Endodermal cell (in vitro differentiated cells): ENCODE measurements around the gene ELAPOR1. TPM values are rescaled to one million over a fixed set of nuclear protein-coding genes. Genes with fewer than 3 reads are reported as not detected.

Experiments used
- DNase-seq: peaks from one replicate; pipeline ENCODE4 v3.0.0-alpha.2; 2017
- H3K27ac ChIP-seq: 2 replicates; pipeline ENCODE4 v1.5.1; 2013; ENCODE audit warnings: mild to moderate bottlenecking, low read depth, low read length, moderate library complexity
- H3K27me3 ChIP-seq: 2 replicates; pipeline ENCODE4 v1.6.1; 2013; ENCODE audit warnings: mild to moderate bottlenecking, low read length, moderate library complexity; ENCODE audit not compliant: insufficient read depth, control insufficient read depth, poor library complexity, severe bottlenecking
- H3K36me3 ChIP-seq: 2 replicates; pipeline ENCODE4 v1.7.0; 2013; ENCODE audit warnings: mild to moderate bottlenecking, low read length, moderate library complexity; ENCODE audit not compliant: control insufficient read depth, insufficient read depth
- H3K4me1 ChIP-seq: one replicate; pipeline ENCODE4 v1.7.0; 2013; ENCODE audit warnings: low read length; ENCODE audit not compliant: control insufficient read depth, insufficient read depth
- H3K4me3 ChIP-seq: 2 replicates; pipeline ENCODE4 v1.5.1; 2013; ENCODE audit warnings: mild to moderate bottlenecking, low read length, moderate library complexity
- H3K9ac ChIP-seq: 2 replicates; pipeline ENCODE4 v1.6.1; 2013; ENCODE audit warnings: mild to moderate bottlenecking, low read length, moderate library complexity; ENCODE audit not compliant: poor library complexity, severe bottlenecking; ENCODE audit errors: extremely low read depth
- H3K9me3 ChIP-seq: 2 replicates; pipeline ENCODE4 v1.6.1; 2013; ENCODE audit warnings: mild to moderate bottlenecking, low read length, moderate library complexity; ENCODE audit not compliant: control insufficient read depth
- H3K27ac Mint-ChIP-seq: 2 replicates; pipeline ENCODE4 v1.8.0; 2020; ENCODE audit warnings: mixed read lengths
- H3K27me3 Mint-ChIP-seq: 2 replicates; pipeline ENCODE4 v1.8.0; 2021; ENCODE audit warnings: mild to moderate bottlenecking, mixed read lengths; ENCODE audit not compliant: insufficient read depth
- H3K36me3 Mint-ChIP-seq: 2 replicates; pipeline ENCODE4 v1.8.0; 2020; ENCODE audit warnings: low read depth, mixed read lengths
- H3K4me1 Mint-ChIP-seq: 2 replicates; pipeline ENCODE4 v1.8.0; 2020; ENCODE audit warnings: mixed read lengths
- H3K4me3 Mint-ChIP-seq: 2 replicates; pipeline ENCODE4 v1.8.0; 2020; ENCODE audit warnings: mild to moderate bottlenecking, moderate library complexity, mixed read lengths
- H3K9me3 Mint-ChIP-seq: 2 replicates; pipeline ENCODE4 v1.8.0; 2020; ENCODE audit warnings: mild to moderate bottlenecking, mixed read lengths
- WGBS, 2 experiments: methylation state at CpG; one replicate each; pipeline versions ENCODE4 v1.1.5 to v1.1.7; 2013; ENCODE audit warnings: missing lambda C conversion rate in 2 of 2, mixed read lengths in 1 of 2; ENCODE audit not compliant: insufficient coverage in 1 of 2, insufficient read length in 1 of 2; 5-methylcytosine and 5-hydroxymethylcytosine counted together
- long read RNA-seq, 4 experiments: library from polyadenylated mRNA in 2 of 4; library from RNA in 1 of 4; library from capped mRNA in 1 of 4; stranded (forward) in 3 of 4; unstranded in 1 of 4; transcript quantifications; one replicate each; pipeline ENCODE4 v2.0.0, GENCODE V29; 2020 to 2021; ENCODE audit warnings: inconsistent platforms in 1 of 4
- polyA plus RNA-seq, 2 experiments: library from polyadenylated mRNA; stranded (reverse); fragments of 50-300 nt; gene quantifications; one replicate each; pipeline ENCODE4 v1.2.3, GENCODE V29; 2013
- total RNA-seq, 2 donors: library from RNA; stranded (reverse); fragmentation: NEBNext Ultra II Directional in 1 of 2; extraction: Animal tissue kit (Norgen Biotek cat#: 25700) in 1 of 2; gene quantifications; 2 replicates in 1 of 2; 3 replicates in 1 of 2; pipeline ENCODE4 v1.2.1, GENCODE V29; 2021
- TF ChIP-seq, protein P1 (sequence below): fragments of 200-600 bp; sonication (generic); conservative IDR thresholded peaks from 2 replicates; pipeline ENCODE4 v1.5.0; 2021; ENCODE audit warnings: antibody characterized with exemption, mild to moderate bottlenecking

ELAPOR1 gene, protein sequence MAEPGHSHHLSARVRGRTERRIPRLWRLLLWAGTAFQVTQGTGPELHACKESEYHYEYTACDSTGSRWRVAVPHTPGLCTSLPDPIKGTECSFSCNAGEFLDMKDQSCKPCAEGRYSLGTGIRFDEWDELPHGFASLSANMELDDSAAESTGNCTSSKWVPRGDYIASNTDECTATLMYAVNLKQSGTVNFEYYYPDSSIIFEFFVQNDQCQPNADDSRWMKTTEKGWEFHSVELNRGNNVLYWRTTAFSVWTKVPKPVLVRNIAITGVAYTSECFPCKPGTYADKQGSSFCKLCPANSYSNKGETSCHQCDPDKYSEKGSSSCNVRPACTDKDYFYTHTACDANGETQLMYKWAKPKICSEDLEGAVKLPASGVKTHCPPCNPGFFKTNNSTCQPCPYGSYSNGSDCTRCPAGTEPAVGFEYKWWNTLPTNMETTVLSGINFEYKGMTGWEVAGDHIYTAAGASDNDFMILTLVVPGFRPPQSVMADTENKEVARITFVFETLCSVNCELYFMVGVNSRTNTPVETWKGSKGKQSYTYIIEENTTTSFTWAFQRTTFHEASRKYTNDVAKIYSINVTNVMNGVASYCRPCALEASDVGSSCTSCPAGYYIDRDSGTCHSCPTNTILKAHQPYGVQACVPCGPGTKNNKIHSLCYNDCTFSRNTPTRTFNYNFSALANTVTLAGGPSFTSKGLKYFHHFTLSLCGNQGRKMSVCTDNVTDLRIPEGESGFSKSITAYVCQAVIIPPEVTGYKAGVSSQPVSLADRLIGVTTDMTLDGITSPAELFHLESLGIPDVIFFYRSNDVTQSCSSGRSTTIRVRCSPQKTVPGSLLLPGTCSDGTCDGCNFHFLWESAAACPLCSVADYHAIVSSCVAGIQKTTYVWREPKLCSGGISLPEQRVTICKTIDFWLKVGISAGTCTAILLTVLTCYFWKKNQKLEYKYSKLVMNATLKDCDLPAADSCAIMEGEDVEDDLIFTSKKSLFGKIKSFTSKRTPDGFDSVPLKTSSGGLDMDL
- total RNA-seq = under 1 TPM; 0.48 to 0.89 TPM
- polyA plus RNA-seq (2013, experiment 1 of 2) = 2.2 TPM
- 2.1 TPM for polyA plus RNA-seq (2013, experiment 2 of 2)
- long read RNA-seq, experiment 1 = 0 reads
- long read RNA-seq, experiment 2, partial matches to known transcripts = 0 of 1 reads
- long read RNA-seq, experiment 2, other reads (novel, unspliced or antisense) = 1 of 1 reads
- long read RNA-seq, experiment 3 = 0 reads
- long read RNA-seq, experiment 4 = 0 reads

DNA sequence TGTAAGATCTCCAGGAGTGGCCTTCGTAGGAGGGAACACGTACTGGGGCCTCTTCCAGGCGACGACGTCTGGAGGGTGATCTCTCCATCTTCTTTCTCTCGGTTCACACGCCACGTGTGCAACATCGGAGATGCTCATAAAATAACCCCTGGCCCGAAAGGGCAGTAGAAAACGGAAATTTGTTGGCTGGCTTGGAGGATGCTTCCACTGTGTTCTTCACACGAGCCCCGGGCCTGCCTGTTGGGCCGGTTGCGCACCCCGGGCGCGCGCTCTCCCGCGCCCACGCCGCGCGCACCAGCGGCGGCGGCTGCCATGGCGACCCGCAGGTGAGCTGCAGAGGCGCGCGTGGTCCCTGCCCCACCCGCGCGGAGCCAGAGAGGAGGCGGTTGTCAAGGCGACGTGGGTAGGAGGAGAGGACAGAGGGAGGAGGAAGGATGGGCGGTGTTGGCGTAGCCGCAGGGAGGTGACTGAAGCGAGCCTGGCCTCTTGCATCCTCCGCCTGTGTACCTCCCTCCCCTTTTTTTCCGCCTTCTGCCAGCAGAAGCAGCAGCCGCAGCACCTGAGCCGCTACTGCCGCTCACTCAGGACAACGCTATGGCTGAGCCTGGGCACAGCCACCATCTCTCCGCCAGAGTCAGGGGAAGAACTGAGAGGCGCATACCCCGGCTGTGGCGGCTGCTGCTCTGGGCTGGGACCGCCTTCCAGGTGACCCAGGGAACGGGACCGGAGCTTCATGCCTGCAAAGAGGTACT is at the start of gene ELAPOR1:
Gene ELAPOR1 (plus strand): TSS at position 526 of the 752 bp plus-strand sequence. CDS start 69 bp downstream, at position 595.
- H3K36me3 Mint-ChIP-seq = no peaks in the 10 kb centered on the region
- Histone ChIP-seq H3K4me3 (peak within 1 kb of the TSS; percentile 73), H3K9ac (no peak within 1 kb of the TSS), H3K27me3 (peaks cover 80% of the 10 kb centered on the region), H3K4me1 (peaks cover 4% of the 10 kb centered on the region), H3K9me3 (no peaks in the 10 kb centered on the region), H3K36me3 (no peaks in the 10 kb centered on the region), H3K27ac (no peak within 1 kb of the TSS)
- no peak within 1 kb of the TSS for H3K27ac Mint-ChIP-seq
- DNase-seq = peak; percentile 84
- H3K4me3 Mint-ChIP-seq = peak within 1 kb of the TSS; percentile 42
- no peaks in the 10 kb centered on the region for H3K9me3 Mint-ChIP-seq
- 3 to 5% methylated on average over 14 to 56 of the region's 56 CpGs for WGBS, 2 experiments
- TF ChIP-seq, protein P1, sequence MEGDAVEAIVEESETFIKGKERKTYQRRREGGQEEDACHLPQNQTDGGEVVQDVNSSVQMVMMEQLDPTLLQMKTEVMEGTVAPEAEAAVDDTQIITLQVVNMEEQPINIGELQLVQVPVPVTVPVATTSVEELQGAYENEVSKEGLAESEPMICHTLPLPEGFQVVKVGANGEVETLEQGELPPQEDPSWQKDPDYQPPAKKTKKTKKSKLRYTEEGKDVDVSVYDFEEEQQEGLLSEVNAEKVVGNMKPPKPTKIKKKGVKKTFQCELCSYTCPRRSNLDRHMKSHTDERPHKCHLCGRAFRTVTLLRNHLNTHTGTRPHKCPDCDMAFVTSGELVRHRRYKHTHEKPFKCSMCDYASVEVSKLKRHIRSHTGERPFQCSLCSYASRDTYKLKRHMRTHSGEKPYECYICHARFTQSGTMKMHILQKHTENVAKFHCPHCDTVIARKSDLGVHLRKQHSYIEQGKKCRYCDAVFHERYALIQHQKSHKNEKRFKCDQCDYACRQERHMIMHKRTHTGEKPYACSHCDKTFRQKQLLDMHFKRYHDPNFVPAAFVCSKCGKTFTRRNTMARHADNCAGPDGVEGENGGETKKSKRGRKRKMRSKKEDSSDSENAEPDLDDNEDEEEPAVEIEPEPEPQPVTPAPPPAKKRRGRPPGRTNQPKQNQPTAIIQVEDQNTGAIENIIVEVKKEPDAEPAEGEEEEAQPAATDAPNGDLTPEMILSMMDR = no peak
- peaks cover 2% of the 10 kb centered on the region for H3K4me1 Mint-ChIP-seq
- peaks cover 84% of the 10 kb centered on the region for H3K27me3 Mint-ChIP-seq

DNA sequence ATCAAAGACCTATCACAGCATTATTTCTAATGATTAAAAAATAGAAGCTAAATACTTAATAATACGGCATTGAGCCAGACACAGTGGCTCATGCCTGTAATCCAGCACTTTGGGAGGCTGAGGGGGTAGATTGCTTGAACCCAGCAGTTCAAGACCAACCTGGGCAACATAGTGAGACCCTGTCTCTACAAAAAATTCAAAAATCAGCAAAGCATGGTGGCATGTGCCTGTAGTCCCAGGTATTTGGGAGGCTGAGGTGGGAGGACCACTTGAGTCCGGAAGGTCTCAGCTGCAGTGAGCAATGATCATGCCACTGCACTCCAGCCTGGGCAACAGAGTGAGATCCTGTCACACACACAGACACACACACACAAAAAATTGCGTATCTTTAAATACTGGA is 48.8 kb upstream of the ELAPOR1 start:
- TF ChIP-seq, protein P1 = no peak
- Histone ChIP-seq H3K27ac (no peak overlapping the region), H3K4me1 (no peaks in the 10 kb centered on the region), H3K4me3 (no peak overlapping the region), H3K36me3 (peaks cover 64% of the 10 kb centered on the region), H3K9ac (no peak overlapping the region), H3K27me3 (no peaks in the 10 kb centered on the region), H3K9me3 (no peaks in the 10 kb centered on the region)
- peaks cover 10% of the 10 kb centered on the region for H3K4me1 Mint-ChIP-seq
- no peak overlapping the region for H3K4me3 Mint-ChIP-seq
- no peak for DNase-seq
- H3K27me3 Mint-ChIP-seq = no peaks in the 10 kb centered on the region
- peaks cover 49% of the 10 kb centered on the region for H3K36me3 Mint-ChIP-seq
- H3K27ac Mint-ChIP-seq = no peak overlapping the region
- WGBS, 2 experiments = 96 to 100% methylated on average over 1 to 2 of the region's 3 CpGs
- H3K9me3 Mint-ChIP-seq = no peaks in the 10 kb centered on the region
